ENCODE data around the gene NEK10.

- TF ChIP-seq POLR2A (IDR thresholded peaks at IDR 0.05) (no peak), CTCF (IDR thresholded peaks at IDR 0.05) (no peak)
These were observed 61.6 kb downstream of the NEK10 start for GRCh38 chr3:27307566-27307965.

Measured in thyroid gland (tissue), 4 donors.